H9 (cell line): ENCODE data around the gene SMAD3. TPM values are rescaled to one million over a fixed set of nuclear protein-coding genes. Genes with fewer than 3 reads are reported as not detected.

Experiments used
- DNase-seq: peaks from one replicate; pipeline ENCODE4 v3.0.0-alpha.2; 2017
- H2AFZ ChIP-seq: one replicate; pipeline ENCODE4 v1.6.1; 2013; ENCODE audit warnings: mild to moderate bottlenecking, low read length, control low read depth, moderate library complexity
- H2AK5ac ChIP-seq: 2 replicates; pipeline ENCODE4 v1.6.1; 2013; ENCODE audit warnings: low read length, control low read depth, mixed read lengths; ENCODE audit not compliant: insufficient read length
- H2BK120ac ChIP-seq: one replicate; pipeline ENCODE4 v1.6.1; 2013; ENCODE audit warnings: low read depth, mild to moderate bottlenecking, low read length, control low read depth, inconsistent platforms; ENCODE audit not compliant: poor library complexity, severe bottlenecking
- H2BK12ac ChIP-seq: 2 replicates; pipeline ENCODE4 v1.6.1; 2013; ENCODE audit warnings: low read length, control low read depth, mixed read lengths, low read depth; ENCODE audit not compliant: insufficient read length
- H2BK15ac ChIP-seq: 2 replicates; pipeline ENCODE4 v1.6.1; 2013; ENCODE audit warnings: low read depth, low read length, control low read depth
- H2BK20ac ChIP-seq: one replicate; pipeline ENCODE4 v1.6.1; 2013; ENCODE audit warnings: low read depth, mild to moderate bottlenecking, low read length, control low read depth, inconsistent platforms; ENCODE audit not compliant: poor library complexity, severe bottlenecking
- H2BK5ac ChIP-seq: 2 replicates; pipeline ENCODE4 v1.6.1; 2013; ENCODE audit warnings: low read length, control low read depth, mixed read lengths; ENCODE audit not compliant: insufficient read length
- H3K14ac ChIP-seq: 2 replicates; pipeline ENCODE4 v1.6.1; 2013; ENCODE audit warnings: low read length, control low read depth; ENCODE audit not compliant: insufficient read depth
- H3K18ac ChIP-seq: 2 replicates; pipeline ENCODE4 v1.6.1; 2013; ENCODE audit warnings: low read depth, mild to moderate bottlenecking, mixed read lengths, low read length, control low read depth; ENCODE audit not compliant: insufficient read length
- H3K23ac ChIP-seq: 2 replicates; pipeline ENCODE4 v1.6.1; 2013; ENCODE audit warnings: low read length, control low read depth, mixed read lengths, low read depth; ENCODE audit not compliant: insufficient read length
- H3K23me2 ChIP-seq: 2 replicates; pipeline ENCODE4 v1.6.1; 2013; ENCODE audit warnings: low read depth, mild to moderate bottlenecking, mixed read lengths, low read length, control low read depth; ENCODE audit not compliant: insufficient read length, poor library complexity, severe bottlenecking
- H3K27ac ChIP-seq: 2 replicates; pipeline ENCODE4 v1.5.1; 2013; ENCODE audit warnings: low read length, control low read depth, mixed read lengths, low read depth; ENCODE audit not compliant: insufficient read length
- H3K27me3 ChIP-seq: 2 replicates; pipeline ENCODE4 v1.6.1; 2013; ENCODE audit warnings: low read length, control low read depth, inconsistent platforms; ENCODE audit not compliant: insufficient read depth
- H3K4ac ChIP-seq: 2 replicates; pipeline ENCODE4 v1.6.1; 2013; ENCODE audit warnings: low read depth, mild to moderate bottlenecking, control low read depth, inconsistent platforms, low read length, moderate library complexity
- H3K4me1 ChIP-seq: 2 replicates; pipeline ENCODE4 v1.6.1; 2013; ENCODE audit warnings: low read length, control low read depth, inconsistent platforms; ENCODE audit not compliant: insufficient read depth
- H3K4me2 ChIP-seq: 2 replicates; pipeline ENCODE4 v1.6.1; 2013; ENCODE audit warnings: low read length, control low read depth, mixed read lengths; ENCODE audit not compliant: insufficient read length, insufficient read depth
- H3K56ac ChIP-seq: 2 replicates; pipeline ENCODE4 v1.6.1; 2013; ENCODE audit warnings: low read depth, mild to moderate bottlenecking, mixed read lengths, low read length, control low read depth; ENCODE audit not compliant: insufficient read length
- H3K79me1 ChIP-seq: 2 replicates; pipeline ENCODE4 v1.6.1; 2013; ENCODE audit warnings: low read depth, mild to moderate bottlenecking, moderate library complexity, low read length, control low read depth, inconsistent platforms; ENCODE audit not compliant: insufficient read depth, poor library complexity, severe bottlenecking
- H3K79me2 ChIP-seq: 2 replicates; pipeline ENCODE4 v1.6.1; 2013; ENCODE audit warnings: low read length, control low read depth, inconsistent platforms; ENCODE audit not compliant: insufficient read depth
- H3K9ac ChIP-seq: 2 replicates; pipeline ENCODE4 v1.6.1; 2013; ENCODE audit warnings: low read length, control low read depth, mixed read lengths; ENCODE audit not compliant: insufficient read length; ENCODE audit errors: extremely low read depth
- H3K9me3 ChIP-seq: one replicate; pipeline ENCODE4 v1.6.1; 2013; ENCODE audit warnings: low read depth, low read length, inconsistent platforms; ENCODE audit not compliant: control insufficient read depth
- H3T11ph ChIP-seq: one replicate; pipeline ENCODE4 v1.6.1; 2013; ENCODE audit warnings: mild to moderate bottlenecking, low read length, control low read depth, inconsistent platforms
- H4K20me1 ChIP-seq: one replicate; pipeline ENCODE4 v1.6.1; 2013; ENCODE audit not compliant: control insufficient read depth, insufficient read length, insufficient read depth
- H4K5ac ChIP-seq: 2 replicates; pipeline ENCODE4 v1.6.1; 2013; ENCODE audit warnings: low read depth, mild to moderate bottlenecking, mixed read lengths, low read length, control low read depth; ENCODE audit not compliant: insufficient read length
- H4K8ac ChIP-seq: replicated peaks from 2 replicates; pipeline ENCODE4 v1.6.1; 2013; ENCODE audit warnings: low read length, control low read depth, mixed read lengths, low read depth; ENCODE audit not compliant: insufficient read length
- H4K91ac ChIP-seq: 2 replicates; pipeline ENCODE4 v1.6.1; 2013; ENCODE audit warnings: low read depth, mild to moderate bottlenecking, moderate library complexity, mixed read lengths, low read length, control low read depth; ENCODE audit not compliant: insufficient read length
- H3K27ac Mint-ChIP-seq, 3 experiments: 2 replicates in 2 of 3; 3 replicates in 1 of 3; pipeline ENCODE4 v1.8.0; 2020 to 2021; ENCODE audit warnings: mixed read lengths in 3 of 3, mild to moderate bottlenecking in 1 of 3, moderate library complexity in 1 of 3
- H3K27me3 Mint-ChIP-seq: 2 replicates; pipeline ENCODE4 v1.8.0; 2021; ENCODE audit warnings: low read depth, mild to moderate bottlenecking, moderate library complexity, mixed read lengths
- H3K36me3 Mint-ChIP-seq, 3 experiments: 2 replicates in 2 of 3; 3 replicates in 1 of 3; pipeline ENCODE4 v1.8.0; 2020 to 2021; ENCODE audit warnings: low read depth in 3 of 3, mixed read lengths in 3 of 3; ENCODE audit not compliant: insufficient read depth in 1 of 3
- H3K4me1 Mint-ChIP-seq, 2 experiments: 2 replicates each; pipeline ENCODE4 v1.8.0; 2020; ENCODE audit warnings: mixed read lengths in 2 of 2
- H3K4me3 Mint-ChIP-seq, 2 experiments: 2 replicates in 1 of 2; 3 replicates in 1 of 2; pipeline ENCODE4 v1.8.0; 2020 to 2021; ENCODE audit warnings: mild to moderate bottlenecking in 2 of 2, mixed read lengths in 2 of 2, moderate library complexity in 1 of 2
- H3K9me3 Mint-ChIP-seq, 2 experiments: 2 replicates in 1 of 2; 3 replicates in 1 of 2; pipeline ENCODE4 v1.8.0; 2020; ENCODE audit warnings: mild to moderate bottlenecking in 2 of 2, mixed read lengths in 2 of 2, moderate library complexity in 1 of 2
- CTCF ChIP-seq: fragments of 200-600 bp; sonication (generic); conservative IDR thresholded peaks from 3 replicates; pipeline ENCODE4 v1.8.0; 2021; ENCODE audit warnings: antibody characterized with exemption, mild to moderate bottlenecking
- total RNA-seq: library from RNA; stranded (reverse); gene quantifications from 2 replicates; pipeline ENCODE4 v1.2.1, GENCODE V29; 2021

Gene SMAD3
- total RNA-seq, 1 experiment from 2014 or later, result 26.7 TPM

DNA sequence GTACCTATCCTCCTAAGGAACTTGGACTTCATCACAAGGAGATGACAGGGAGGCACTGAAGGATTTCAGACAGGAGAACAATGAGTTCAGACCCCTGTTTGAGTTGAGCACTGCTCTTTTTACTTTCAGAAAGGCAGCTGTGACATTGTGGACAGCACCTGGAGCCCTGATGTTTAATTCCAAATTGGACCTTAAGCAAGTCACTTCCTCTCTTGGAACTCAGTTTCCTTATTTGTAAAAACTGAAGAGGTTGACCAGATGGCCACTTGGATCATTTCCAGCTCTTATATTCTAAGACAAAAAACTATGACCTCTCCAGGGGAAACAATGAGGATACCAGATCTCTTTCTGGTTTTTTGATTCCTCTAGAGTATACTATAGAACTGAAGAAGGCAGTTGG lies 34.1 kb upstream of the SMAD3 start:
- Histone ChIP-seq H3K23me2 (peaks cover 3% of the 10 kb centered on the region), H3K79me2 (no peaks in the 10 kb centered on the region), H4K8ac (no peak overlapping the region), H4K5ac (no peak overlapping the region), H2AFZ (no peak overlapping the region), H3K9me3 (no peaks in the 10 kb centered on the region), H3K18ac (no peak overlapping the region), H3T11ph (no peak overlapping the region), H2BK12ac (no peak overlapping the region), H2BK120ac (no peak overlapping the region), H3K4me1 (peaks cover 16% of the 10 kb centered on the region), H2BK20ac (no peak overlapping the region), H3K14ac (no peak overlapping the region), H3K27me3 (no peaks in the 10 kb centered on the region; the same call in 1 of the 2 replicates), H4K20me1 (no peaks in the 10 kb centered on the region), H3K56ac (no peak overlapping the region), H2AK5ac (no peak overlapping the region), H2BK15ac (no peak overlapping the region), H3K9ac (no peak overlapping the region), H3K79me1 (no peaks in the 10 kb centered on the region), H3K4ac (no peak overlapping the region), H2BK5ac (no peak overlapping the region), H4K91ac (no peak overlapping the region), H3K4me2 (no peak overlapping the region), H3K27ac (no peak overlapping the region), H3K23ac (no peak overlapping the region)
- no peak overlapping the region for H3K27ac Mint-ChIP-seq
- H3K9me3 Mint-ChIP-seq, result no peaks in the 10 kb centered on the region; a peak in 1 of 5 replicates
- H3K27me3 Mint-ChIP-seq, result peaks cover 16% of the 10 kb centered on the region
- H3K4me1 Mint-ChIP-seq, result peaks cover 36 to 41% of the 10 kb centered on the region in 2 experiments
- no peak for TF ChIP-seq CTCF
- no peak overlapping the region for H3K4me3 Mint-ChIP-seq
- DNase-seq, result no peak
- H3K36me3 Mint-ChIP-seq, result no peaks in the 10 kb centered on the region; a peak in 1 of 7 replicates
